ENCODE measurements around the gene MYLIP.

The MYLIP gene

DNA sequence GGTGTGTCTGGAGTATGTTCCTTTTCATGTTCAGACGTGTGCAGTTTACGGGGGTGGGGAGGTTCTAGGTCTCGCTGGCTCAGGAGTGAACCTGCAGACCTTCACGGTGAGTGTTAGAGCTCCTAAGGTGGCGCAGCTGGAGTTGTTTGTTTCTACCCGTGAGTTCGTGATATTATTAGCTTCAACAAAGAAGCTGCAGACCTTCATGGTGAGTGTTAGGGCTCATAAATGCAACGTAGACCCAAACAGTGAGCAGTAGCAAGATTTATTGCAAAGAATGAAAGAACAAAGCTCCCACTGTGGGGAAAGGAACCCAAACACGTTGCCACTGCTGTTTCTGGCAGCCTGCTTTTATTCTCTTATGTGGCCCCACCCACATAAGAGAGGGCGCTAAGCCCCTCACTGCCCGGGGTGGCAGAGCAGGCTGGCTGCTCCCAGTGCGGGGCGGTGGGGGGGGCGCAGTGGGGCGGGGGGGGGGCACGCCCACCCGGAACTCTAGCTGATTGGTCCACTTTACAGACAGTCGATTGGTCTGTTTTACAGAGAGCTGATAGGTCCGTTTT lies 68.2 kb downstream of the MYLIP start:
- Histone ChIP-seq H3K4me2 (ENCODE audit: low read depth, low read length, poor library complexity, severe bottlenecking) (no peak overlapping the region), H2AFZ (ENCODE audit: low read length) (no peak overlapping the region)

More for the DNA sequence above, 68.2 kb downstream of the MYLIP start:
- H3K79me2 ChIP-seq (ENCODE audit: insufficient read depth, low read length), result no peaks in the 10 kb centered on the region
- H4K20me1 ChIP-seq (ENCODE audit: insufficient read depth, low read length, poor library complexity, severe bottlenecking), result no peaks in the 10 kb centered on the region
- no peaks in the 10 kb centered on the region for H3K27me3 ChIP-seq (ENCODE audit: insufficient read depth, low read length, poor library complexity, severe bottlenecking)
- H3K9ac ChIP-seq (ENCODE audit: low read depth, low read length, poor library complexity, severe bottlenecking), result no peak overlapping the region
- H3K36me3 ChIP-seq (ENCODE audit: insufficient read depth, low read length), result no peaks in the 10 kb centered on the region
- no peaks in the 10 kb centered on the region for H3F3A ChIP-seq (ENCODE audit: low read depth)
- H3K4me3 ChIP-seq (ENCODE audit: low read length, poor library complexity, severe bottlenecking), result no peak overlapping the region
- no peak for TF ChIP-seq EZH2phosphoT487 (IDR thresholded peaks at IDR 0.05; ENCODE audit: borderline replicate concordance)
- TF ChIP-seq CTCF (conservative IDR thresholded peaks at IDR 0.05; ENCODE audit: low read length), result no peak
- no peaks in the 10 kb centered on the region for H3K4me1 ChIP-seq (ENCODE audit: insufficient read depth, low read length, poor library complexity, severe bottlenecking)
- no peaks in the 10 kb centered on the region for H3K9me2 ChIP-seq (replicated peaks; ENCODE audit: low read depth, low read length)
- no peaks in the 10 kb centered on the region for H3K9me3 ChIP-seq (ENCODE audit: insufficient read depth, low read depth, low read length)

Data from Loucy (cell line).